Measurements from ENCODE around the gene CCDC71L. TPM values are rescaled to one million over a fixed set of nuclear protein-coding genes. Genes with fewer than 3 reads are reported as not detected.
"Not testable (repeated sequence)": the region's sequence is repeated elsewhere in the genome, so short reads cannot be mapped to it uniquely, and the experiment has no call there.

Gene CCDC71L
- total and polyA plus RNA-seq, 2 donors (not counting 3 experiments of a cell fraction or from before 2014, with no cell fraction given), result 60.3 to 62.5 TPM

DNA sequence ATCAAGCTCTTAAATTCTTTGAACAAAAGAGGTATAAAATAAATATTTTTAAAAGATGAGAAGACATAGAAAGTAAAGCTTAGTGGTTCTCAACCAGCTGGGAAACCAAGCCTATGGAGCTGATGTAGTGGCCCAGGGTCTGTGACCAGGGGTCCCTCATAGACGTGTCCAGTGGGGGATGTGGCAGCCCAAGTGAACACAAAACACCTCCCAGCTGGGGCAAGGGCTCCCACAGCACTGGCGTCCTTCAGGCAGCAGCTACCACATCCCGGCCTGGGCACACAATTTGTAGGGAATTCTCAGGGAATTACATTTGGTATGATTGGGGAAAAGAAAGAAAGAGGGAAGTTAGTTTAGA lies 17.8 kb upstream of the CCDC71L start:
- TF ChIP-seq MAX (IDR thresholded peaks at IDR 0.05; ENCODE audit: insufficient read depth, insufficient read length) (no peak), POLR2A (IDR thresholded peaks at IDR 0.05; ENCODE audit: low read depth, low read length) (no peak), JUN (IDR thresholded peaks at IDR 0.05; ENCODE audit: borderline replicate concordance, insufficient read depth, insufficient read length, low read depth) (no peak), EZH2 (IDR thresholded peaks at IDR 0.05; ENCODE audit: borderline replicate concordance, low read depth, low read length, severe bottlenecking) (no peak)
- CTCF ChIA-PET, result interaction anchor here (1.0 to 2.4 kb wide), 7 partner anchors 16 to 490 kb away, joined by 3 to 11 read pairs (median 6); partner anchors contain the start of genes CCDC71L and HBP1
- intact Hi-C loops (cut with micrococcal nuclease) (no loop called here), dilution Hi-C loops (cut with MboI; ENCODE audit: extremely low pct_ligation_motif_present, low sequenced_read_pairs) (no loop called here)
- DNase-seq (ENCODE audit: low read depth, low spot score), result no peak
- H3K27me3 ChIP-seq (ENCODE audit: control insufficient read depth in 2 of 2, insufficient read depth in 2 of 2, low read length in 2 of 2), result no peaks in the 10 kb centered on the region
- H3K27ac ChIP-seq (ENCODE audit: insufficient read depth, low read depth, low read length), result peak overlapping the region; percentile 47
- H3K4me2 ChIP-seq (ENCODE audit: insufficient read depth, low read length), result no peak overlapping the region
- TSS peak; percentile 60 for BruUV-seq (replicated peaks)
- peaks cover 22% of the 10 kb centered on the region for H3K4me1 ChIP-seq (ENCODE audit: control insufficient read depth, extremely low read depth, insufficient read depth, low read length)
- no peak overlapping the region for H2AFZ ChIP-seq (ENCODE audit: low read depth, low read length)
- POLR2A ChIA-PET, result no interaction called here
- H3K9me3 ChIP-seq (replicated peaks; ENCODE audit: control insufficient read depth, insufficient read depth, low read length), result no peaks in the 10 kb centered on the region
- H4K20me1 ChIP-seq (replicated peaks; ENCODE audit: control insufficient read depth, extremely low read depth, insufficient read depth, low read length), result no peaks in the 10 kb centered on the region
- H3K9ac ChIP-seq (replicated peaks; ENCODE audit: extremely low read depth, insufficient read depth, low read length), result no peak overlapping the region
- no peaks in the 10 kb centered on the region for H3K79me2 ChIP-seq (ENCODE audit: control insufficient read depth, insufficient read depth, low read length)
- no peaks in the 10 kb centered on the region for H3K36me3 ChIP-seq (ENCODE audit: control insufficient read depth in 2 of 2, extremely low read depth in 1 of 2, insufficient read depth in 2 of 2, low read length in 2 of 2)
- no peaks in the 10 kb centered on the region for H3K9me1 ChIP-seq (replicated peaks; ENCODE audit: control insufficient read depth, extremely low read depth, insufficient read depth, low read length)
- no peak overlapping the region for H3K4me3 ChIP-seq (replicated peaks in 1 of 3; ENCODE audit: insufficient read depth in 1 of 3, low read depth in 1 of 3, low read length in 3 of 3)
- no peak for FAIRE-seq

GRCh38 chr7:106676506-106676905 lies 15.5 kb upstream of the CCDC71L start:
- H4K20me1 ChIP-seq (replicated peaks; ENCODE audit: control insufficient read depth, extremely low read depth, insufficient read depth, low read length); H3K9me3 ChIP-seq (replicated peaks; ENCODE audit: control insufficient read depth, insufficient read depth, low read length); H2AFZ ChIP-seq (ENCODE audit: low read depth, low read length); H3K4me3 ChIP-seq (replicated peaks in 1 of 3; ENCODE audit: insufficient read depth in 1 of 3, low read depth in 1 of 3, low read length in 3 of 3); H3K9ac ChIP-seq (replicated peaks; ENCODE audit: extremely low read depth, insufficient read depth, low read length); H3K9me1 ChIP-seq (replicated peaks; ENCODE audit: control insufficient read depth, extremely low read depth, insufficient read depth, low read length); H3K27me3 ChIP-seq (ENCODE audit: control insufficient read depth in 2 of 2, insufficient read depth in 2 of 2, low read length in 2 of 2); H3K79me2 ChIP-seq (ENCODE audit: control insufficient read depth, insufficient read depth, low read length); H3K27ac ChIP-seq (ENCODE audit: insufficient read depth, low read depth, low read length); FAIRE-seq; DNase-seq (ENCODE audit: low read depth, low spot score); H3K4me2 ChIP-seq (ENCODE audit: insufficient read depth, low read length); dilution Hi-C loops (cut with MboI; ENCODE audit: extremely low pct_ligation_motif_present, low sequenced_read_pairs); CTCF ChIA-PET; H3K36me3 ChIP-seq (ENCODE audit: control insufficient read depth in 2 of 2, extremely low read depth in 1 of 2, insufficient read depth in 2 of 2, low read length in 2 of 2); POLR2A ChIA-PET; BruUV-seq (replicated peaks); intact Hi-C loops (cut with micrococcal nuclease): not testable (repeated sequence)
- H3K4me1 ChIP-seq (ENCODE audit: control insufficient read depth, extremely low read depth, insufficient read depth, low read length), result peaks cover 15% of the 10 kb centered on the region

DNA sequence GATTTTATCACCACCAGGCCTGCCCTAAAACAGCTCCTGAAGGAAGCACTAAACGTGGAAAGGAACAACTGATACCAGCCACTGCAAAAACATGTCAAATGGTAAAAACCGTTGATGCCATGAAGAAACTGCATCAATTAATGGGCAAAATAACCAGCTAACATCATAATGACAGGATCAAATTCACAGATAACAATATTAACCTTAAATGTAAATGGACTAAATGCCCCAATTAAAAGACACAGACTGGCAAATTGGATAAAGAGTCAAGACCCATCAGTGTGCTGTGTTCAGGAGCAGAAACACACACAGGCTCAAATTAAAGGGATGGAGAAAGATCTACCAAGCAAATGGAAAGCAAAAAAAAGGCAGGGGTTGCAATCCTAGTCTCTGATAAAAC lies 12.7 kb upstream of the CCDC71L start:
- H3K27ac ChIP-seq (ENCODE audit: insufficient read depth, low read depth, low read length); H3K4me1 ChIP-seq (ENCODE audit: control insufficient read depth, extremely low read depth, insufficient read depth, low read length); H4K20me1 ChIP-seq (replicated peaks; ENCODE audit: control insufficient read depth, extremely low read depth, insufficient read depth, low read length); H3K79me2 ChIP-seq (ENCODE audit: control insufficient read depth, insufficient read depth, low read length); POLR2A ChIA-PET; DNase-seq (ENCODE audit: low read depth, low spot score); CTCF ChIA-PET; H3K4me2 ChIP-seq (ENCODE audit: insufficient read depth, low read length); H3K9ac ChIP-seq (replicated peaks; ENCODE audit: extremely low read depth, insufficient read depth, low read length); H3K9me1 ChIP-seq (replicated peaks; ENCODE audit: control insufficient read depth, extremely low read depth, insufficient read depth, low read length); H2AFZ ChIP-seq (ENCODE audit: low read depth, low read length); FAIRE-seq; intact Hi-C loops (cut with micrococcal nuclease); H3K4me3 ChIP-seq (replicated peaks in 1 of 3; ENCODE audit: insufficient read depth in 1 of 3, low read depth in 1 of 3, low read length in 3 of 3); dilution Hi-C loops (cut with MboI; ENCODE audit: extremely low pct_ligation_motif_present, low sequenced_read_pairs); BruUV-seq (replicated peaks); H3K36me3 ChIP-seq (ENCODE audit: control insufficient read depth in 2 of 2, extremely low read depth in 1 of 2, insufficient read depth in 2 of 2, low read length in 2 of 2); H3K27me3 ChIP-seq (ENCODE audit: control insufficient read depth in 2 of 2, insufficient read depth in 2 of 2, low read length in 2 of 2); H3K9me3 ChIP-seq (replicated peaks; ENCODE audit: control insufficient read depth, insufficient read depth, low read length): not testable (repeated sequence)

DNA sequence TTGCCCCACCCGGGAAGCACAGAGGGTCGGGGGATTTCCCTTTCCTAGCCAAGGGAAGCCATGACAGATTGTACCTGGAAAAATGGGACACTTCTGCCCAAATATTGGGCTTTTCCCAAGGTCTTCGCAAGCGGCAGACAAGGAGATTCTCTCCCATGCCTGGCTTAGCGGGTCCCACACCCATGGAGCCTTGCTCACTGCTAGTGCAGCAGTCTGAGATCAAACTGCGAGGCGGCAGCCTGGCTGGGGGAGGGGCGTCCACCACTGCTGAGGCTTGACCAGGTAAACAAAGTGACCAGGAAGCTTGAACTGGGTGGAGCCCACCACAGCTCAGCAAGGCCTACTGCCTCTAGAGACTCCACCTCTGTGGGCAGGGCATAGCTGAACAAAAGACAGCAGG lies 11.0 kb upstream of the CCDC71L start:
- intact Hi-C loops (cut with micrococcal nuclease); dilution Hi-C loops (cut with MboI; ENCODE audit: extremely low pct_ligation_motif_present, low sequenced_read_pairs); FAIRE-seq; H3K9ac ChIP-seq (replicated peaks; ENCODE audit: extremely low read depth, insufficient read depth, low read length); BruUV-seq (replicated peaks); H2AFZ ChIP-seq (ENCODE audit: low read depth, low read length); H3K9me3 ChIP-seq (replicated peaks; ENCODE audit: control insufficient read depth, insufficient read depth, low read length); DNase-seq (ENCODE audit: low read depth, low spot score); H3K4me1 ChIP-seq (ENCODE audit: control insufficient read depth, extremely low read depth, insufficient read depth, low read length); H3K27me3 ChIP-seq (ENCODE audit: control insufficient read depth in 2 of 2, insufficient read depth in 2 of 2, low read length in 2 of 2); H3K4me2 ChIP-seq (ENCODE audit: insufficient read depth, low read length); H3K4me3 ChIP-seq (replicated peaks in 1 of 3; ENCODE audit: insufficient read depth in 1 of 3, low read depth in 1 of 3, low read length in 3 of 3); H3K36me3 ChIP-seq (ENCODE audit: control insufficient read depth in 2 of 2, extremely low read depth in 1 of 2, insufficient read depth in 2 of 2, low read length in 2 of 2); POLR2A ChIA-PET; H4K20me1 ChIP-seq (replicated peaks; ENCODE audit: control insufficient read depth, extremely low read depth, insufficient read depth, low read length); H3K9me1 ChIP-seq (replicated peaks; ENCODE audit: control insufficient read depth, extremely low read depth, insufficient read depth, low read length); CTCF ChIA-PET; H3K79me2 ChIP-seq (ENCODE audit: control insufficient read depth, insufficient read depth, low read length); H3K27ac ChIP-seq (ENCODE audit: insufficient read depth, low read depth, low read length): not testable (repeated sequence)
